Liver (tissue), 9 donors: ENCODE measurements around the gene VLDLR. TPM values are rescaled to one million over a fixed set of nuclear protein-coding genes. Genes with fewer than 3 reads are reported as not detected.

ENCODE experiments used
- DNase-seq: peaks from one replicate; pipeline ENCODE4 v3.0.0-alpha.2; 2017; ENCODE audit warnings: low spot score
- H3K27ac ChIP-seq, 2 donors: one replicate each; pipeline ENCODE4 v1.7.0; 2013; ENCODE audit warnings: inconsistent platforms in 2 of 2, low read length in 2 of 2, control low read depth in 1 of 2, low read depth in 1 of 2, mild to moderate bottlenecking in 1 of 2
- H3K27me3 ChIP-seq, 4 donors: one replicate each; pipeline versions ENCODE4 v1.6.1 to v1.7.0; 2013; ENCODE audit warnings: low read length in 3 of 4, inconsistent platforms in 1 of 4, mild to moderate bottlenecking in 1 of 4, moderate library complexity in 1 of 4; ENCODE audit not compliant: control insufficient read depth in 4 of 4, insufficient read depth in 4 of 4
- H3K36me3 ChIP-seq, 4 donors: one replicate each; pipeline versions ENCODE4 v1.6.1 to v1.7.0; 2013; ENCODE audit warnings: low read length in 3 of 4, mild to moderate bottlenecking in 3 of 4, low read depth in 1 of 4, moderate library complexity in 1 of 4; ENCODE audit not compliant: control insufficient read depth in 4 of 4, insufficient read depth in 3 of 4
- H3K4me1 ChIP-seq, 4 donors: one replicate each; pipeline versions ENCODE4 v1.6.1 to v1.7.0; 2013; ENCODE audit warnings: low read length in 3 of 4, mild to moderate bottlenecking in 3 of 4, moderate library complexity in 1 of 4; ENCODE audit not compliant: control insufficient read depth in 4 of 4, insufficient read depth in 4 of 4
- H3K4me3 ChIP-seq, 3 donors: one replicate each; pipeline versions ENCODE4 v1.6.1 to v1.7.0; 2013; ENCODE audit warnings: low read length in 3 of 3, control low read depth in 1 of 3, low read depth in 1 of 3, mild to moderate bottlenecking in 1 of 3
- H3K9ac ChIP-seq, 2 donors: one replicate each; pipeline ENCODE4 v1.7.0; 2013; ENCODE audit warnings: low read length in 2 of 2, mild to moderate bottlenecking in 2 of 2, moderate library complexity in 2 of 2, control low read depth in 1 of 2, low read depth in 1 of 2
- H3K9me3 ChIP-seq, 4 donors: one replicate each; pipeline versions ENCODE4 v1.6.1 to v1.7.0; 2013; ENCODE audit warnings: low read length in 3 of 4; ENCODE audit not compliant: control insufficient read depth in 4 of 4
- ATF3 ChIP-seq: IDR thresholded peaks from 2 replicates; pipeline ENCODE4 v1.6.1; 2016; ENCODE audit warnings: antibody characterized with exemption
- CTCF ChIP-seq: fragments of 150-350 bp; IDR thresholded peaks from 2 replicates; pipeline ENCODE4 v1.5.1; 2017; ENCODE audit warnings: improper control_type of control experiment, low read depth, low read length; ENCODE audit not compliant: missing input control
- EGR1 ChIP-seq, 2 donors: IDR thresholded peaks; 2 replicates each; pipeline ENCODE4 v1.6.1; 2016 to 2018; ENCODE audit warnings: antibody characterized with exemption in 2 of 2, low read depth in 2 of 2
- FOXA1 ChIP-seq: IDR thresholded peaks from 2 replicates; pipeline ENCODE4 v1.6.1; 2016; ENCODE audit warnings: antibody characterized with exemption
- FOXA2 ChIP-seq: IDR thresholded peaks from 2 replicates; pipeline ENCODE4 v1.6.1; 2016; ENCODE audit warnings: antibody characterized with exemption
- GABPA ChIP-seq, 2 donors: IDR thresholded peaks in 1 of 2; conservative IDR thresholded peaks in 1 of 2; 2 replicates each; pipeline ENCODE4 v1.6.1; 2016; ENCODE audit warnings: antibody characterized with exemption in 2 of 2, mild to moderate bottlenecking in 1 of 2, moderate library complexity in 1 of 2
- HNF4A ChIP-seq, 2 donors: conservative IDR thresholded peaks; 2 replicates each; pipeline ENCODE4 v1.6.1; 2016; ENCODE audit warnings: antibody characterized with exemption in 2 of 2, mild to moderate bottlenecking in 2 of 2
- HNF4G ChIP-seq: IDR thresholded peaks from 2 replicates; pipeline ENCODE4 v1.6.1; 2016; ENCODE audit warnings: antibody characterized with exemption
- JUND ChIP-seq, 2 donors: IDR thresholded peaks; 2 replicates each; pipeline ENCODE4 v1.6.1; 2016; ENCODE audit warnings: antibody characterized with exemption in 2 of 2
- MAX ChIP-seq: IDR thresholded peaks from 2 replicates; pipeline ENCODE4 v1.6.1; 2016; ENCODE audit warnings: antibody characterized with exemption
- NR2F2 ChIP-seq: IDR thresholded peaks from 2 replicates; pipeline ENCODE4 v1.6.1; 2016; ENCODE audit warnings: antibody characterized with exemption
- RAD21 ChIP-seq, 2 donors: IDR thresholded peaks; 2 replicates each; pipeline ENCODE4 v1.6.1; 2016; ENCODE audit warnings: antibody characterized with exemption in 2 of 2, mild to moderate bottlenecking in 2 of 2
- REST ChIP-seq: IDR thresholded peaks from 2 replicates; pipeline ENCODE4 v1.6.1; 2016; ENCODE audit warnings: antibody characterized with exemption, mild to moderate bottlenecking
- RXRA ChIP-seq, 2 donors: IDR thresholded peaks; 2 replicates each; pipeline ENCODE4 v1.6.1; 2017 to 2018; ENCODE audit warnings: antibody characterized with exemption in 2 of 2, mild to moderate bottlenecking in 1 of 2
- SP1 ChIP-seq: IDR thresholded peaks from 2 replicates; pipeline ENCODE4 v1.6.1; 2018; ENCODE audit warnings: antibody characterized with exemption, mild to moderate bottlenecking
- TAF1 ChIP-seq: conservative IDR thresholded peaks from 2 replicates; pipeline ENCODE4 v1.6.1; 2016; ENCODE audit warnings: antibody characterized with exemption, mild to moderate bottlenecking
- YY1 ChIP-seq: IDR thresholded peaks from 2 replicates; pipeline ENCODE4 v1.6.1; 2016; ENCODE audit warnings: antibody characterized with exemption, mild to moderate bottlenecking
- WGBS: extraction: QIAGEN DNeasy Blood & Tissue Kit; methylation state at CpG from one replicate; pipeline ENCODE4 v1.1.7; 2013; 5-methylcytosine and 5-hydroxymethylcytosine counted together
- polyA plus RNA-seq, 2 donors: library from polyadenylated mRNA; stranded (reverse) in 1 of 2; unstranded in 1 of 2; fragments of 200-250 nt in 1 of 2; fragments of >200 nt in 1 of 2; fragmentation: Nextera tagmentation in 1 of 2; extraction: Ambion mirVana in 1 of 2; gene quantifications; one replicate each; pipeline versions ENCODE4 v1.2.1 to v1.2.3, GENCODE V29; 2013 to 2015
- total RNA-seq, 2 donors: library from RNA; depleted of rRNA; stranded (reverse); fragments of >200 nt; gene quantifications; one replicate each; pipeline ENCODE4 v1.2.3, GENCODE V29; 2014
- donor health status: healthy.
- donor health status: healthy.
- donor health status: healthy.
- donor health status: healthy.
- donor health status: healthy.

VLDLR gene
- total and polyA plus RNA-seq, 4 donors, result 0.44 to 2.8 (median 1.4) TPM

- no peaks in the 10 kb centered on the region for H3K27me3 ChIP-seq
- DNase-seq, result no peak
- H3K36me3 ChIP-seq, result no peaks in the 10 kb centered on the region
- WGBS, result 89% methylated on average over 3 of the region's 3 CpGs
- no peak overlapping the region for H3K9ac ChIP-seq
- H3K4me3 ChIP-seq, result no peak overlapping the region
- no peaks in the 10 kb centered on the region for H3K4me1 ChIP-seq
- H3K27ac ChIP-seq, result no peak overlapping the region
- TF ChIP-seq HNF4G (no peak), EGR1 (IDR thresholded peaks at IDR 0.05; ENCODE audit: low read depth in 2 of 2) (no peak), GABPA (IDR thresholded peaks at IDR 0.05 in 1 of 2, conservative IDR thresholded peaks at IDR 0.05 in 1 of 2) (no peak), SP1 (no peak), RAD21 (IDR thresholded peaks at IDR 0.05) (no peak), REST (no peak), NR2F2 (no peak), FOXA2 (no peak), CTCF (no peak), YY1 (no peak), ATF3 (no peak)
- H3K9me3 ChIP-seq, result no peaks in the 10 kb centered on the region
Measured at GRCh38 chr9:2697492-2697891, 75.9 kb downstream of the VLDLR start.

GRCh38 chr9:2700398-2700797 lies 78.8 kb downstream of the VLDLR start:
- H3K4me1 ChIP-seq, result no peaks in the 10 kb centered on the region
- no peak for DNase-seq
- H3K36me3 ChIP-seq, result no peaks in the 10 kb centered on the region
- no peak overlapping the region for H3K27ac ChIP-seq
- no peak overlapping the region for H3K9ac ChIP-seq
- H3K4me3 ChIP-seq, result no peak overlapping the region
- no peaks in the 10 kb centered on the region for H3K9me3 ChIP-seq
- 87% methylated on average over 6 of the region's 6 CpGs for WGBS
- H3K27me3 ChIP-seq, result no peaks in the 10 kb centered on the region
- TF ChIP-seq CTCF, result no peak
- TF ChIP-seq GABPA (IDR thresholded peaks at IDR 0.05 in 1 of 2, conservative IDR thresholded peaks at IDR 0.05 in 1 of 2), result no peak
- no peak for TF ChIP-seq EGR1 (IDR thresholded peaks at IDR 0.05; ENCODE audit: low read depth in 2 of 2)
- TF ChIP-seq FOXA2, result no peak
- TF ChIP-seq TAF1, result no peak
- no peak for TF ChIP-seq MAX
- no peak for TF ChIP-seq YY1
- no peak for TF ChIP-seq NR2F2
- no peak for TF ChIP-seq FOXA1
- TF ChIP-seq REST, result no peak
- no peak for TF ChIP-seq HNF4A (conservative IDR thresholded peaks at IDR 0.05)
- no peak for TF ChIP-seq ATF3
- no peak for TF ChIP-seq JUND (IDR thresholded peaks at IDR 0.05)
- no peak for TF ChIP-seq RAD21 (IDR thresholded peaks at IDR 0.05)
- no peak for TF ChIP-seq SP1
- TF ChIP-seq HNF4G, result no peak
- TF ChIP-seq RXRA (IDR thresholded peaks at IDR 0.05), result no peak
